ENCODE measurements around the gene PACRG. TPM values are rescaled to one million over a fixed set of nuclear protein-coding genes. Genes with fewer than 3 reads are reported as not detected.

PACRG gene
- total and polyA plus RNA-seq, 2 of the 8 experiments (the other 6 are each of a cell fraction or from before 2014, with no cell fraction given) = 0.44 to 0.54 TPM

GRCh38 chr6:162825597-162825996 is 97.8 kb downstream of the PACRG start:
- Histone ChIP-seq H3K23ac (ENCODE audit: insufficient read length) (no peak overlapping the region), H2BK15ac (ENCODE audit: low read length) (no peak overlapping the region), H2BK20ac (ENCODE audit: low read length) (no peak overlapping the region), H2BK120ac (replicated peaks; ENCODE audit: low read depth, low read length) (no peak overlapping the region), H3K4me2 (ENCODE audit: insufficient read depth in 1 of 2, low read depth in 2 of 2, low read length in 2 of 2) (no peak overlapping the region), H2AFZ (ENCODE audit: low read length) (no peak overlapping the region), H3K79me1 (ENCODE audit: low read depth, low read length) (no peaks in the 10 kb centered on the region), H4K91ac (replicated peaks; ENCODE audit: insufficient read length, low read length) (no peak overlapping the region), H3K4ac (replicated peaks; ENCODE audit: insufficient read length, low read depth, low read length) (no peak overlapping the region), H2AK5ac (ENCODE audit: low read depth, low read length) (no peak overlapping the region), H3K23me2 (ENCODE audit: low read depth, low read length) (no peaks in the 10 kb centered on the region), H2BK12ac (ENCODE audit: low read depth, low read length) (no peak overlapping the region), H3K56ac (replicated peaks; ENCODE audit: insufficient read length, low read depth, low read length) (no peak overlapping the region), H4K5ac (ENCODE audit: insufficient read length, low read depth, low read length) (no peak overlapping the region), H3K18ac (ENCODE audit: extremely low read depth, low read length) (no peak overlapping the region), H3K4me3 (ENCODE audit: extremely low read depth in 1 of 4, insufficient read depth in 2 of 4, low read depth in 3 of 4, low read length in 4 of 4) (no peak overlapping the region), H3K27me3 (replicated peaks in 1 of 4; ENCODE audit: control insufficient read depth in 3 of 4, extremely low read depth in 1 of 4, insufficient read depth in 3 of 4, low read length in 3 of 4) (no peaks in the 10 kb centered on the region), H4K8ac (ENCODE audit: extremely low read depth, insufficient read depth, low read length) (no peak overlapping the region), H3K4me1 (replicated peaks in 1 of 4; ENCODE audit: control insufficient read depth in 3 of 4, insufficient read depth in 4 of 4, low read length in 3 of 4) (peaks cover 0 to 2% (median 0%) of the 10 kb centered on the region in 4 experiments; a peak in 1 of 7 replicates), H3K9ac (replicated peaks in 1 of 4; ENCODE audit: extremely low read depth in 1 of 4, low read depth in 3 of 4, low read length in 3 of 4) (no peak overlapping the region), H3K79me2 (ENCODE audit: control insufficient read depth in 1 of 2, insufficient read depth in 2 of 2, low read length in 2 of 2) (no peaks in the 10 kb centered on the region), H3K9me3 (ENCODE audit: insufficient read depth in 2 of 2, low read depth in 1 of 2, low read length in 1 of 2) (no peaks in the 10 kb centered on the region), H3K36me3 (ENCODE audit: control insufficient read depth in 2 of 4, insufficient read depth in 4 of 4, low read length in 3 of 4) (no peaks in the 10 kb centered on the region), H2BK5ac (ENCODE audit: low read depth, low read length) (no peak overlapping the region), H3K27ac (ENCODE audit: low read depth, low read length) (no peak overlapping the region), H3K14ac (ENCODE audit: insufficient read length) (no peak overlapping the region), H4K20me1 (replicated peaks in 1 of 2; ENCODE audit: control insufficient read depth in 1 of 2, insufficient read depth in 2 of 2, low read length in 2 of 2) (no peaks in the 10 kb centered on the region)
- TF ChIP-seq MAX (IDR thresholded peaks at IDR 0.05) (no peak), FOSL1 (IDR thresholded peaks at IDR 0.05; ENCODE audit: insufficient read depth, low read depth, low read length) (no peak), GABPA (IDR thresholded peaks at IDR 0.05; ENCODE audit: borderline replicate concordance, insufficient read depth, low read length) (no peak), SP2 (IDR thresholded peaks at IDR 0.05; ENCODE audit: low read length) (no peak), ZNF274 (IDR thresholded peaks at IDR 0.05; ENCODE audit: borderline replicate concordance, extremely low read depth, low read length) (no peak), GTF2F1 (IDR thresholded peaks at IDR 0.05; ENCODE audit: borderline replicate concordance, low read depth, low read length) (no peak), CHD2 (IDR thresholded peaks at IDR 0.05; ENCODE audit: low read length) (no peak)
- FAIRE-seq (no peak), DNase-seq (ENCODE audit: low read depth in 1 of 2, low spot score in 2 of 2) (no peak)
- WGBS, 2 experiments (ENCODE audit: extremely low coverage in 1 of 2, insufficient coverage in 1 of 2, insufficient read length in 1 of 2, insufficient replicate concordance in 2 of 2, low coverage in 1 of 2, low lambda C conversion rate in 2 of 2, missing lambda C conversion rate in 1 of 2) = 75% methylated on average over 6 of the region's 6 CpGs; no CpG with 5 or more reads in 1 of the 2 experiments
- ChIA-PET POLR2A (ENCODE audit: partially characterized antibody) (no interaction called here), CTCF (ENCODE audit: partially characterized antibody) (no interaction called here)
